T follicular helper cell (primary cell): ENCODE data around the gene SLC38A10.

ENCODE experiments used
- DNase-seq: peaks from one replicate; pipeline ENCODE4 v3.0.0-alpha.2; 2020; ENCODE audit warnings: low read depth

SLC38A10 gene

GRCh38 chr17:81207610-81208581 lies 87.2 kb downstream of the SLC38A10 start:
- no peak for DNase-seq

DNA sequence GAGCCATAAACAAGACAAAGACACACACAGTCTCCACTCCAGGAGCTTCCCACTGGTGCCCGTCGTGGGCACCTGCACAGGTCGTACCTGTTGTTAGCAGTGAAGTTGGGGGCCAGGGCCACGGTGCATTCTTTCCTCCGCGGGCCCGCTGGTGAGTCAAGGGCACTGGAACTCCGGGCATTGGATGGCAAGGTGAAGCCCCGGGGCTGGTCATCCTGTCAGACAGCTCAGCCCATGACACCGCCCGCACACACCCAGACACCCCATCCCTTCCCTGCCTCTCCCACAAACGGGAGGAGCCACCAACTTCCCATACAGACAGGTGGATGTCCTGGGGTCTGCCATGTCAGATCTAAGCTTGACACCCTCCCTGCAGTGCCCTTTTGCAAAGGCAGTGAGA lies 88.5 kb downstream of the SLC38A10 start:
- no peak for DNase-seq

GRCh38 chr17:81206166-81206565 lies 88.9 kb downstream of the SLC38A10 start:
- no peak for DNase-seq

GRCh38 chr17:81204578-81204977 lies 90.5 kb downstream of the SLC38A10 start:
- no peak for DNase-seq

DNA sequence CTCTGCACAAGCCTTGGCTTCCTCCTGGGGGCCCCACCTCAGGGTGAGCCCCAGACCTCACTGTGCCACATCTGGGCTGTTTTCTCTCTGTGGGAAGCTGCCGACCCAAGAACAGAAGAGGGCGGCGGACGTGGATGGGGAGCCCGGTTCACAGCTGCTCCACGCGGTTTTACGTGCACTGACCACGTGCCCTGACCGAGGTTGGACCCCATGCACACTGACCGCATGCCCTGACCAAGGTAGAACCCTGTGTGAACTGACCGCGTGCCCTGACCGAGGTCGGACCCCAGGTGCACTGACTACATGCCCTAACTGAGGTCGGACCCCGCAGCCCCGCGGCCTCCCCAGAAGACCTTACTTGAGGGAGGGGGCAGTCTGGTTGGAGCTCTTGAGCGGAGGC lies 92.0 kb downstream of the SLC38A10 start:
- no peak for DNase-seq

GRCh38 chr17:81202318-81202717 lies 92.8 kb downstream of the SLC38A10 start:
- DNase-seq = no peak

DNA sequence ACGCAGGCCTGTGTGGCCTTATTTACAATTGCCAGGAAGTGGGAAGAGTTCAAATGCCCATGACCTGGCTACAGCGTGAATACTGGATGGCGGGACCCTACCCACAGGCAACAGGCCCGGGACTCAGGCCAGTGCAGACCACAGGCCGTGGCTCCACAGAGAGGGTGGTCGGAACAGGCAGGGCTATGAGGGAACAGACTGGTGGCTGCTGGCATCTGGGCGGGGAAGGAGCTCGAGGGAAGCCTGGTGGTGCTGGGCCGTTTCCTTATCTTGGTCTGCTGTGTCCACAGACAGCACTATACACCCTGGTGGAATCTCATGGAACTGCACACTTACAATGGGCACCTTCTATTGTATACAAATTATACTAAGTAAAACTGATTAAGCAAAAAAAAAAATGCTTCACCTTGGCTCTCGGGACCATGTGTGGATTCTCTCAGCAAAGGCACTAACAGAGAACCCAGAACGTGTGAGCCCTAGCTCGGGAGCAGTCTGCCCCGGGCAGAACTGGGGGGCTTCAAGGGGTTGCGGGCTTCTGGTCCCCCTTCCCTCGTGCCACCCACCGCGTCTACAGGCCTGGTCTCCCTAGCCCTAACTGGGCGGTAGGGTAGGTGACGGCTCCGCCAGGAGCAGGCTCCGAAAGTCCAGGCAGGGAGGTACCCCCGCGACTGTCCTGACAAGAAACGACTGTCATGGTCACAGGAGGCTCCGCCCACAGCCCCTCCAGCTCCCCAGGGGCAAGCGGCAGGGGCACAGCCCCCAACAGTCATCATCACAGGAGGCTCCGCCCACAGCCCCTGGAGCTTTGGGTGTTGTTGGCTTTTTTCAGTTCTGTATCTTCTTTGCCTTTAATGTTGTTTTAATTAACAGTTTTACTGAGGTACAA lies 94.2 kb downstream of the SLC38A10 start:
- DNase-seq = no peak

DNA sequence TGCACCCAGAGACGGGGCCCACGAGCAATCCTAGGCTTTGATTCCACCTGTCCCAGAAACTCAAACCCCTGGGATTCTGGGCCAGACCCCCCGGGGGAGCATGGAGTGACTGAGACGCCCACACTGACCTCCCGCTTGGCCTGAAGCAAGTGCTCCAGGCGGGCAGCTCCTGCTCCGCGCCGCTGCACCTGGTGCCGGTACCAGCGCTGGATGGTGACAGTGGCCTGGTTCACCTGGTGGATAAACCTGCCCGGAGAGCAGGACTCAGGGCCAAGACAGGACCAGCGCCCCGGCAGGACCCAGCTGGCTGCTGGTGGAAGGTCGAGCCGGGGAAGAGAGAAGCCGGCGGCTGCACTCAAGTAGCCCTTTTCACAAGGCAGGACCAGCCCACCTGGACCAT lies 94.9 kb downstream of the SLC38A10 start:
- DNase-seq = no peak

DNA sequence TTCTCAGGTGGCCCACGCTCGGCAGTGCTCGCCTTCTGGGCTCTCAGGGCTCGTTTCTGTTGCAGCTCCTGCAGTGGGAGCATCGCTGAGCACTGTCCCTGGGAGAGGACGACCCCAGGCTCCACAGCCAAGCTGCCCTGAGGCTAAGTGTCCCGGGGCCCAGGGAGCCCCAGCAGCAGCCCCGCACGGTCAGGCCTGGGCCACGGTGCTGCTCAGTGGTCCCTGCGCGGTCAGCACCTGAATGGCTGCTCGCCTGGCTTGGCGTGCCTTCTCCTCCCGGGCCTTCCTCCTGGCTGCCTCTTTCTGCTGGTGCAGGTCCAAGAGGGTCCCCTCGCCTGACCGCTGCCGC lies 95.7 kb downstream of the SLC38A10 start:
- DNase-seq = no peak

- no peak for DNase-seq
Observed at GRCh38 chr17:81198826-81199481, 96.2 kb downstream of the SLC38A10 start.

DNA sequence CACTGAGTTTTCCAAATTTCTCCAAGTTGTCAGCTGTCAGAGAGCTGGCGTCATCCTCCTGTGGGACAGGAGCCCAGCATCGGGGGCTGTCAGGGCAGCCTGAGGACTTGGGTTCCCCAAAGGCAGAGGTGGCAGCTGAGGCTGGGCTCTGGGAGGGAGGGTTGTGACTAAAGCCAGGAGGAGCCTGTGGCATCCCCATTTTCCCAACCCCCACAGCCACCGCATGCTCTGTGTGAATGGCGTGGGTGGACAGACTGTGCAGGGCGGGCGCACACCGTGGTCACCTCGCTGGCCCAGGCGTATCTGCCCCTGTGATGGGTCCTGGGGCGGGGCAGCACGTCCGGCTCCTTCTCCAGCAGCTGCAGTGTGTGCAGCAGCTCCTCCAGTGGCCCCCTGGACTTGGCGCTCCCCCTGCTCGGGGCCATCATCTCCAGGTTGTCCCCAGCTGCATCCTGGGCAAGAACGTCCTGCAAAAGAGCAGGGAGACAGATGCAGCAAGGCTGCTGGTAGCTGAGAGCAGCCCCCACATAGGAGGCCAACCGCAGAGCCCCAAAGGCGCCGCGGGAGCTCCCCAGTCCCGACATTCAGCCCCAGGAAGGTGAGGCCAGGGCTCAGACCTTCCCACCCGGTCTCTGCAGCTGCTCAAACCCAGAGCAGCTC lies 97.1 kb downstream of the SLC38A10 start:
- DNase-seq = no peak

GRCh38 chr17:81197409-81197795 lies 97.7 kb downstream of the SLC38A10 start:
- DNase-seq = no peak

DNA sequence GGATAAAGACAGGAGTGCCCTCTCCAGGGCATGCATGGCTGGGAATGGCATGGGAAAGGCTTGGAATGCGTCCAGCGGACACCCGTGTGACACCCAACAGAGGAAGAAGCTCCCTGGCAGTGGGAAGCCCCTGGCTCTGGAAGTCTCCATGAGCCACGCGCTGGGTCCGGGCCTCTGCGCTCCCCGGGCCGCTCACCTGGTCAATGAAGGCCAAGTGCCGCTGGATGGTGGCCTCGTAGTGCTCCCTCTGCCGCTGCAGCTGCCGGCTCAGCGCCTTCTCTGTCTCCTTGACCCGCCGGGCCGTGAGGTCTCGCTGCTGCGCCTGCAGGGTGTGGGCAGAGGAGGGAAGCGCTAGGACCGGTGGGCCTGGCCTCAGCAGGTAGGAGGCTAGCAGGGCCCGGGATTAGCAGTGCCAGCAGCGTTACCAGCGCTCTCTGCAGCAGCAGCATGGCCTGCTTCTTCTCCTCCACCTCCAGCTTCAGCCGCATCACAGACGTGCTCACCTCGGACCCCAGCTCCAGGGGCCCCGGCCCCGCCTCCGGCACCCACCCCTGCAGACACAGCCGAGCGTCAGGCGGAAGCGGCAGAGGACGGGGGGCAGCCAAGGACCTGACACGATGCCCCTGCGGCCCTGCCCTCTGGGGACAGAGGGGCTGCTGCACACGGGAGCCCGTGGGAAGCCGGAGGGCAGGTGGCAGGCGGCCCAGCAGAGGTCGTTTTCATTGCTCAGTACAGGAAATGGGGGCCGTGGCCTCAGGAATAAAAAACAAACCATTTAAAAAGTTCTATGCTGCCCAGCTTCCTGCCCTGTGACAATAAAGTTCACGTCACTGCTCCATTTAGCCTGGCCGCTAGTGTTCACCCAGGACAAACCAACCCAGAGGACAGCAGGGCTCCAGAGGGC lies 98.3 kb downstream of the SLC38A10 start:
- no peak for DNase-seq

- no peak for DNase-seq
Observed at GRCh38 chr17:81195941-81196495, 99.1 kb downstream of the SLC38A10 start.
